Trophoblast cell (in vitro differentiated cells and primary cell): ENCODE results near the gene CHCHD3.

Experiments used
- DNase-seq, 2 donors: peaks; one replicate each; pipeline ENCODE4 v3.0.0-alpha.2; 2016
- H2AFZ ChIP-seq: 2 replicates; pipeline ENCODE4 v1.6.1; 2013; ENCODE audit warnings: low read length, moderate library complexity, mild to moderate bottlenecking; ENCODE audit not compliant: insufficient read depth, poor library complexity
- H2AK5ac ChIP-seq: 2 replicates; pipeline ENCODE4 v1.6.1; 2013; ENCODE audit warnings: mild to moderate bottlenecking, low read length
- H2BK120ac ChIP-seq: 2 replicates; pipeline ENCODE4 v1.6.1; 2013; ENCODE audit warnings: low read length, mild to moderate bottlenecking, moderate library complexity; ENCODE audit not compliant: insufficient read depth, poor library complexity
- H2BK12ac ChIP-seq: 2 replicates; pipeline ENCODE4 v1.6.1; 2013; ENCODE audit warnings: mild to moderate bottlenecking, low read length, moderate library complexity
- H2BK5ac ChIP-seq: 2 replicates; pipeline ENCODE4 v1.6.1; 2013; ENCODE audit warnings: low read length, low read depth, moderate library complexity, mild to moderate bottlenecking; ENCODE audit not compliant: poor library complexity
- H3K14ac ChIP-seq: 2 replicates; pipeline ENCODE4 v1.6.1; 2013; ENCODE audit warnings: mild to moderate bottlenecking, low read length
- H3K18ac ChIP-seq: 2 replicates; pipeline ENCODE4 v1.6.1; 2013; ENCODE audit warnings: mild to moderate bottlenecking, low read length
- H3K23ac ChIP-seq: 2 replicates; pipeline ENCODE4 v1.6.1; 2013; ENCODE audit warnings: low read length
- H3K27ac ChIP-seq: 2 replicates; pipeline ENCODE4 v1.5.1; 2013; ENCODE audit warnings: low read depth, mild to moderate bottlenecking, inconsistent platforms, low read length, moderate library complexity
- H3K27me3 ChIP-seq: 2 replicates; pipeline ENCODE4 v1.6.1; 2013; ENCODE audit warnings: inconsistent platforms, mild to moderate bottlenecking, low read length, moderate library complexity; ENCODE audit not compliant: insufficient read depth
- H3K36me3 ChIP-seq, 2 experiments: 1 replicate in 1 of 2; 2 replicates in 1 of 2; pipeline ENCODE4 v1.6.1; 2013; ENCODE audit warnings: low read length in 2 of 2, mild to moderate bottlenecking in 2 of 2, moderate library complexity in 1 of 2; ENCODE audit not compliant: insufficient read depth in 2 of 2, control insufficient read depth in 1 of 2
- H3K4ac ChIP-seq: 2 replicates; pipeline ENCODE4 v1.6.1; 2013; ENCODE audit warnings: low read depth, mild to moderate bottlenecking, low read length, moderate library complexity
- H3K4me1 ChIP-seq, 2 experiments: 1 replicate in 1 of 2; 2 replicates in 1 of 2; pipeline ENCODE4 v1.6.1; 2013; ENCODE audit warnings: low read length in 2 of 2, mild to moderate bottlenecking in 2 of 2, moderate library complexity in 1 of 2; ENCODE audit not compliant: insufficient read depth in 2 of 2, control insufficient read depth in 1 of 2
- H3K4me2 ChIP-seq: 2 replicates; pipeline ENCODE4 v1.6.1; 2013; ENCODE audit warnings: inconsistent platforms, mild to moderate bottlenecking, low read length, moderate library complexity
- H3K4me3 ChIP-seq: 2 replicates; pipeline ENCODE4 v1.5.1; 2013; ENCODE audit warnings: mild to moderate bottlenecking, low read depth, low read length, inconsistent platforms
- H3K79me1 ChIP-seq: one replicate; pipeline ENCODE4 v1.6.1; 2013; ENCODE audit warnings: low read length
- H3K79me2 ChIP-seq: 2 replicates; pipeline ENCODE4 v1.6.1; 2013; ENCODE audit warnings: low read length, mild to moderate bottlenecking; ENCODE audit not compliant: control insufficient read depth, insufficient read depth, poor library complexity
- H3K9ac ChIP-seq: 2 replicates; pipeline ENCODE4 v1.6.1; 2013; ENCODE audit warnings: mild to moderate bottlenecking, low read length
- H3K9me3 ChIP-seq: 2 replicates; pipeline ENCODE4 v1.6.1; 2013; ENCODE audit warnings: low read depth, mild to moderate bottlenecking, control low read depth, inconsistent platforms, low read length; ENCODE audit not compliant: insufficient read depth
- H4K12ac ChIP-seq: 2 replicates; pipeline ENCODE4 v1.6.1; 2013; ENCODE audit warnings: low read depth, mild to moderate bottlenecking, low read length, moderate library complexity
- H4K8ac ChIP-seq: 2 replicates; pipeline ENCODE4 v1.6.1; 2013; ENCODE audit warnings: low read depth, mild to moderate bottlenecking, low read length, moderate library complexity
- H4K91ac ChIP-seq: one replicate; pipeline ENCODE4 v1.6.1; 2013; ENCODE audit warnings: low read depth, mild to moderate bottlenecking, low read length, moderate library complexity
- WGBS: extraction: QIAGEN DNeasy Blood & Tissue Kit; methylation state at CpG from one replicate; pipeline ENCODE4 v1.1.7; 2013; ENCODE audit warnings: missing lambda C conversion rate; ENCODE audit not compliant: insufficient read length, insufficient coverage; ENCODE audit errors: extremely low coverage; 5-methylcytosine and 5-hydroxymethylcytosine counted together

CHCHD3 gene

GRCh38 chr7:132966754-132967469, 115.0 kb downstream of the CHCHD3 start:
- H3K9me3 ChIP-seq: no peaks in the 10 kb centered on the region
- H3K27me3 ChIP-seq: no peaks in the 10 kb centered on the region
- no peak overlapping the region for H3K14ac ChIP-seq
- no peaks in the 10 kb centered on the region for H3K79me1 ChIP-seq
- H2AFZ ChIP-seq: no peak overlapping the region
- H3K4ac ChIP-seq: no peak overlapping the region
- H2BK12ac ChIP-seq: no peak overlapping the region
- no peak overlapping the region for H2AK5ac ChIP-seq
- no peak overlapping the region for H3K9ac ChIP-seq
- no peak overlapping the region for H4K91ac ChIP-seq
- H3K18ac ChIP-seq: no peak overlapping the region
- H3K4me3 ChIP-seq: no peak overlapping the region
- H4K12ac ChIP-seq: no peak overlapping the region
- no peak overlapping the region for H3K4me2 ChIP-seq
- no peak for DNase-seq
- H3K4me1 ChIP-seq: no peaks in the 10 kb centered on the region
- H3K79me2 ChIP-seq: peaks cover 2% of the 10 kb centered on the region
- no peak overlapping the region for H3K27ac ChIP-seq
- H4K8ac ChIP-seq: no peak overlapping the region
- no peak overlapping the region for H3K23ac ChIP-seq
- no peak overlapping the region for H2BK120ac ChIP-seq
- WGBS: no CpG with 5 or more reads among the region's 5 CpGs
- no peak overlapping the region for H2BK5ac ChIP-seq
- H3K36me3 ChIP-seq: no peaks in the 10 kb centered on the region

DNA sequence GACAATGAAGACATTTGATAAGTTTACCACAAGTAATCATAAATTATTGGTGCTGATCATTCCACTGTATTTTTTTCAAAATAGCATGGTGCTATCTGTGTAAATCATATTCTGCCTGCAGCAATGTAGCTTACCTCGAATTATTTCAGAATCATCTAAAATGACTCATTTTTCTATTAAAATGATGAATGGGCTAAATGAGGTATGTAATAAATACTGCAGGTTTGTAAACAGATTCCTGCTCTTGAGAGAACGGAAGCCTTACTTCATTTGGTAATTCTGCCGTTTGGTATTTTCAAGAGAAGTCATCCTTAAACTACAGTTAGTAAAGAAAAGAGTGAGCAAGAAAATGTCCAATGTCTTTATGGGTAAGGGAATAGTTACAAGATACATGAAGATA, 115.9 kb downstream of the CHCHD3 start:
- no peak overlapping the region for H3K4me3 ChIP-seq
- no peak overlapping the region for H3K18ac ChIP-seq
- H3K4me2 ChIP-seq: no peak overlapping the region
- peaks cover 2% of the 10 kb centered on the region for H3K79me2 ChIP-seq
- no peaks in the 10 kb centered on the region for H3K36me3 ChIP-seq
- no CpG with 5 or more reads among the region's 3 CpGs for WGBS
- no peak overlapping the region for H3K23ac ChIP-seq
- no peaks in the 10 kb centered on the region for H3K9me3 ChIP-seq
- H2BK12ac ChIP-seq: no peak overlapping the region
- no peak overlapping the region for H4K8ac ChIP-seq
- no peak for DNase-seq
- no peak overlapping the region for H2AFZ ChIP-seq
- H2BK120ac ChIP-seq: no peak overlapping the region
- H4K91ac ChIP-seq: no peak overlapping the region
- H3K79me1 ChIP-seq: no peaks in the 10 kb centered on the region
- H2AK5ac ChIP-seq: no peak overlapping the region
- no peak overlapping the region for H3K4ac ChIP-seq
- no peaks in the 10 kb centered on the region for H3K4me1 ChIP-seq
- H2BK5ac ChIP-seq: no peak overlapping the region
- no peak overlapping the region for H3K14ac ChIP-seq
- no peak overlapping the region for H3K9ac ChIP-seq
- no peak overlapping the region for H4K12ac ChIP-seq
- no peak overlapping the region for H3K27ac ChIP-seq
- no peaks in the 10 kb centered on the region for H3K27me3 ChIP-seq

- H2BK120ac ChIP-seq: no peak overlapping the region
- H3K14ac ChIP-seq: no peak overlapping the region
- H3K9me3 ChIP-seq: no peaks in the 10 kb centered on the region
- no peak overlapping the region for H3K4me3 ChIP-seq
- H3K79me2 ChIP-seq: peaks cover 2% of the 10 kb centered on the region
- H3K4ac ChIP-seq: no peak overlapping the region
- no peak overlapping the region for H4K91ac ChIP-seq
- no peak overlapping the region for H2AFZ ChIP-seq
- H3K18ac ChIP-seq: no peak overlapping the region
- no peaks in the 10 kb centered on the region for H3K4me1 ChIP-seq
- no peak overlapping the region for H4K8ac ChIP-seq
- H3K36me3 ChIP-seq: no peaks in the 10 kb centered on the region
- DNase-seq: no peak
- no peak overlapping the region for H2AK5ac ChIP-seq
- no peak overlapping the region for H3K27ac ChIP-seq
- H3K79me1 ChIP-seq: no peaks in the 10 kb centered on the region
- no peak overlapping the region for H3K23ac ChIP-seq
- WGBS: 100% methylated on average over 1 of the region's 6 CpGs
- no peaks in the 10 kb centered on the region for H3K27me3 ChIP-seq
- H3K9ac ChIP-seq: no peak overlapping the region
- no peak overlapping the region for H3K4me2 ChIP-seq
- no peak overlapping the region for H2BK12ac ChIP-seq
- no peak overlapping the region for H4K12ac ChIP-seq
- no peak overlapping the region for H2BK5ac ChIP-seq
Measured at GRCh38 chr7:132964876-132965275, 117.0 kb downstream of the CHCHD3 start.

DNA sequence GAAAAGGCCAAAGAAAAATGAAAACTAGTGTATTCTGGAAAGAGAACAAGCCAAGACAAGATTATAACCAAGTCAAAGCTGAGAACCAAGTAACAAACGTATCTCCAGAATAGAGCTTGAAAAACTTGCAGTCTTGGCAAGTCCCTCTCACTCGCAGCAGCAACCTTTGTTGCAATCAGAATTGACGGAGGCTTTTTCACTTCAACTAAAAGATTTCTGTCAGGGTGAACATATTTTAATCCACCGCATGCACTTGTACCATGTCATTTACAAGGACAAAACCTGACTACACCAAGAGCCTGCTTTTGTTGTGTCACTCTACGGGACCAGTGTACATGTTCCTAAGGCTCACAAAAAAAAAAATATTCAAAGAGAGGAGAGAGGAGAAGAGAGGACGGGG, 122.0 kb downstream of the CHCHD3 start:
- Histone ChIP-seq H3K4me3 (no peak overlapping the region), H3K14ac (no peak overlapping the region), H3K79me1 (no peaks in the 10 kb centered on the region), H3K18ac (no peak overlapping the region), H4K12ac (no peak overlapping the region), H2BK120ac (no peak overlapping the region), H3K23ac (no peak overlapping the region), H2BK12ac (no peak overlapping the region), H2BK5ac (no peak overlapping the region), H2AK5ac (no peak overlapping the region), H3K9ac (no peak overlapping the region), H3K79me2 (no peaks in the 10 kb centered on the region), H3K4me1 (no peaks in the 10 kb centered on the region), H3K36me3 (no peaks in the 10 kb centered on the region), H3K27me3 (no peaks in the 10 kb centered on the region), H3K9me3 (no peaks in the 10 kb centered on the region), H3K27ac (no peak overlapping the region), H4K91ac (no peak overlapping the region), H3K4me2 (no peak overlapping the region), H3K4ac (no peak overlapping the region), H4K8ac (no peak overlapping the region), H2AFZ (no peak overlapping the region)
- no CpG with 5 or more reads among the region's 6 CpGs for WGBS
- DNase-seq: no peak
